ENCODE results near the gene SLC6A15. TPM values are rescaled to one million over a fixed set of nuclear protein-coding genes. Genes with fewer than 3 reads are reported as not detected.

Gene SLC6A15
- total RNA-seq, 4 donors from 2014 or later = 2.4 to 10.1 (median 3.6) TPM

DNA sequence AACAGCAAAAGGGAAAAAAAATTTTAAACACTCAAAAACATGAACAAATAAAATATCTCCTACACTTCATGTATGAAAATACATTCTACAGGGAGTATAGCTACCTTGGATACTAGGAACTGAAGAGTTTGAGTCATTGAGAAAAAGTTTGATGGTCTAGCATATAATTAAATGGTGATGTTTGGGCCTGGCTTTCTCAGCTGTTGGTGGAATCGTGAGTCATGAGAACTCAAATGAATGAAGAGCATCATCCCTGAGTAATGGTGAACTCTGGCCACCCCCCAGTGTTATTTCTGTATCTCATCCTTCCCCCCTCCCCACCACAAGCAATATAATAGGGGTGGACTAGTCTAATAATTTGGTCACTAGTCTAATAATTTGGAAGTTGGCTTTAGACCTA lies 6.7 kb upstream of the SLC6A15 start:
- TF ChIP-seq POLR2A (IDR thresholded peaks at IDR 0.05) = no peak
- TF ChIP-seq, protein P1, sequence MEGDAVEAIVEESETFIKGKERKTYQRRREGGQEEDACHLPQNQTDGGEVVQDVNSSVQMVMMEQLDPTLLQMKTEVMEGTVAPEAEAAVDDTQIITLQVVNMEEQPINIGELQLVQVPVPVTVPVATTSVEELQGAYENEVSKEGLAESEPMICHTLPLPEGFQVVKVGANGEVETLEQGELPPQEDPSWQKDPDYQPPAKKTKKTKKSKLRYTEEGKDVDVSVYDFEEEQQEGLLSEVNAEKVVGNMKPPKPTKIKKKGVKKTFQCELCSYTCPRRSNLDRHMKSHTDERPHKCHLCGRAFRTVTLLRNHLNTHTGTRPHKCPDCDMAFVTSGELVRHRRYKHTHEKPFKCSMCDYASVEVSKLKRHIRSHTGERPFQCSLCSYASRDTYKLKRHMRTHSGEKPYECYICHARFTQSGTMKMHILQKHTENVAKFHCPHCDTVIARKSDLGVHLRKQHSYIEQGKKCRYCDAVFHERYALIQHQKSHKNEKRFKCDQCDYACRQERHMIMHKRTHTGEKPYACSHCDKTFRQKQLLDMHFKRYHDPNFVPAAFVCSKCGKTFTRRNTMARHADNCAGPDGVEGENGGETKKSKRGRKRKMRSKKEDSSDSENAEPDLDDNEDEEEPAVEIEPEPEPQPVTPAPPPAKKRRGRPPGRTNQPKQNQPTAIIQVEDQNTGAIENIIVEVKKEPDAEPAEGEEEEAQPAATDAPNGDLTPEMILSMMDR (IDR thresholded peaks at IDR 0.05) = no peak
- no peak for DNase-seq (ENCODE audit: low spot score in 2 of 2)
- 79 to 83% methylated on average over 1 of the region's 1 CpG for WGBS, 2 donors
- intact Hi-C loops (cut with DNase I; ENCODE audit: low total_unique reads) = no loop called here
- H3K4me3 ChIP-seq (ENCODE audit: low read depth, poor library complexity, severe bottlenecking) = no peak overlapping the region

DNA sequence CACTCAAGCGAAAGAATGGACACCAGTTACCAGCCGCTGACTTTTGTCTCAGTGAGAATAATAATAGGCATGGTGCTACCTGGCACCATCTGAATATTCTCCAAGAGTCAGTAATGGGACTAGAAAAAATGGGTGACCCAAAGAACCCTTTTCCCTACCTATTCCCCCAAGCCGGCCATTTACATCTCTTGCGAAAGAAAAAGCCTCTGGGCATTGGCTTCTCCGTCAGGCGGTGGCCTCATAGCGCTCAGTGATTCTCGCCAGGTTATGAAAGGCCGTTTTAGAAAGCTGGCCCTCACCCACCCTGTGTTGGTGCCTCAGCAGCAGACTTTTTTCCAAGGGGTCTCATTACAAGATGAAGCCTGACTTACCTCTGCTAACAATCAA lies 523 bp upstream of the SLC6A15 start:
- H3K4me3 ChIP-seq (ENCODE audit: low read depth, poor library complexity, severe bottlenecking) = no peak overlapping the region
- DNase-seq (ENCODE audit: low spot score in 2 of 2) = peak in 1 of 2 donors; percentile 81
- TF ChIP-seq, protein P1 (IDR thresholded peaks at IDR 0.05) = no peak
- no peak for TF ChIP-seq POLR2A (IDR thresholded peaks at IDR 0.05)
- 10 to 24% methylated on average over 9 of the region's 9 CpGs for WGBS, 2 donors
- intact Hi-C loops (cut with DNase I; ENCODE audit: low total_unique reads) = no loop called here

GRCh38 chr12:84911271-84912197 lies 1.1 kb downstream of the SLC6A15 start:
- WGBS, 2 donors = 2% methylated on average over 48 of the region's 48 CpGs
- intact Hi-C loops (cut with DNase I; ENCODE audit: low total_unique reads) = no loop called here
- TF ChIP-seq, protein P1 (IDR thresholded peaks at IDR 0.05) = no peak
- TF ChIP-seq POLR2A (IDR thresholded peaks at IDR 0.05) = no peak

GRCh38 chr12:84910549-84911241 lies 1.9 kb downstream of the SLC6A15 start:
- 8 to 11% methylated on average over 21 of the region's 21 CpGs for WGBS, 2 donors
- no peak for DNase-seq (ENCODE audit: low spot score in 2 of 2)
- intact Hi-C loops (cut with DNase I; ENCODE audit: low total_unique reads) = no loop called here
- no peak for TF ChIP-seq POLR2A (IDR thresholded peaks at IDR 0.05)
- TF ChIP-seq, protein P1 (IDR thresholded peaks at IDR 0.05) = no peak
- no peak overlapping the region for H3K4me3 ChIP-seq (ENCODE audit: low read depth, poor library complexity, severe bottlenecking)

More at GRCh38 chr12:84911271-84912197, 1.1 kb downstream of the SLC6A15 start:
- H3K4me3 ChIP-seq (ENCODE audit: low read depth, poor library complexity, severe bottlenecking) = peak overlapping the region; percentile 43
- DNase-seq (ENCODE audit: low spot score in 2 of 2) = peak; percentile 24 to 91

DNA sequence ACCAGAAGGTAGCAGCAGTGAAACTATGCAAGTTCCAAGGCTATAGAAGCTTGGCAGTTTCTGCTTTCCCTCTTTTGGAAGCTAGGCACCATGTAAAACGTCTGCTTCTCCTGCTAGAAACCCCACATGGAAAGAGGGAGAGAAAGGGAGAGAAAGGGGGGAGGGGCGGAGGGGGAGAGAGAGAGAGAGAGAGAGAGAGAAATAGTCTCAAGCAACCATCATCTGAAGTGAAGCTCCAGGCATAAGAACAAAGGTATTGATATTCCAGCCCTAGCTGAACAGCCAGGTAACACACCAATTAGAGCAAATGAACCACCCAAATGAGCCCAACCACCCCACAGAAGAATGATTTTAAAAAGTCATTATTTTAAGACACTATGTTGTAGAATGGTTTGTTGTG lies 8.5 kb downstream of the SLC6A15 start:
- TF ChIP-seq, protein P1 (IDR thresholded peaks at IDR 0.05) = no peak
- TF ChIP-seq POLR2A (IDR thresholded peaks at IDR 0.05) = no peak
- DNase-seq (ENCODE audit: low spot score in 2 of 2) = no peak
- intact Hi-C loops (cut with DNase I; ENCODE audit: low total_unique reads) = no loop called here
- H3K4me3 ChIP-seq (ENCODE audit: low read depth, poor library complexity, severe bottlenecking) = no peak overlapping the region
- WGBS, 2 donors = 32 to 34% methylated on average over 2 of the region's 2 CpGs
